IPS-20b (cell line): Measurements from ENCODE around the gene ADGRL3.

ENCODE experiments used
- H3K27ac ChIP-seq: one replicate; pipeline ENCODE4 v1.5.1; 2013; ENCODE audit warnings: low read length
- H3K27me3 ChIP-seq: 2 replicates; pipeline ENCODE4 v1.6.1; 2013; ENCODE audit warnings: mild to moderate bottlenecking, low read length, inconsistent platforms; ENCODE audit not compliant: insufficient read depth
- H3K36me3 ChIP-seq: 2 replicates; pipeline ENCODE4 v1.6.1; 2013; ENCODE audit warnings: low read depth, mild to moderate bottlenecking, inconsistent platforms, low read length, moderate library complexity; ENCODE audit not compliant: insufficient read depth
- H3K4me1 ChIP-seq: 2 replicates; pipeline ENCODE4 v1.6.1; 2013; ENCODE audit warnings: mild to moderate bottlenecking, control low read depth, inconsistent platforms, low read length, moderate library complexity; ENCODE audit not compliant: insufficient read depth
- H3K4me3 ChIP-seq: 2 replicates; pipeline ENCODE4 v1.5.1; 2013; ENCODE audit warnings: mild to moderate bottlenecking, low read length, inconsistent platforms
- H3K9ac ChIP-seq: 2 replicates; pipeline ENCODE4 v1.6.1; 2013; ENCODE audit warnings: low read depth, mild to moderate bottlenecking, inconsistent platforms, low read length, moderate library complexity
- H3K9me3 ChIP-seq: 2 replicates; pipeline ENCODE4 v1.6.1; 2013; ENCODE audit warnings: mild to moderate bottlenecking, low read depth, low read length, inconsistent platforms; ENCODE audit not compliant: insufficient read depth

The ADGRL3 gene

GRCh38 chr4:61665649-61666048 lies 465.5 kb downstream of the ADGRL3 start:
- no peaks in the 10 kb centered on the region for H3K27me3 ChIP-seq
- no peak overlapping the region for H3K4me3 ChIP-seq
- no peaks in the 10 kb centered on the region for H3K4me1 ChIP-seq
- H3K36me3 ChIP-seq = no peaks in the 10 kb centered on the region
- no peak overlapping the region for H3K27ac ChIP-seq
- H3K9me3 ChIP-seq = peaks cover 21% of the 10 kb centered on the region
- no peak overlapping the region for H3K9ac ChIP-seq

- H3K36me3 ChIP-seq = no peaks in the 10 kb centered on the region
- H3K9ac ChIP-seq = no peak overlapping the region
- no peak overlapping the region for H3K27ac ChIP-seq
- H3K9me3 ChIP-seq = peaks cover 24% of the 10 kb centered on the region
- no peaks in the 10 kb centered on the region for H3K4me1 ChIP-seq
- H3K4me3 ChIP-seq = no peak overlapping the region
- no peaks in the 10 kb centered on the region for H3K27me3 ChIP-seq
Observed at GRCh38 chr4:61666244-61666643, 466.1 kb downstream of the ADGRL3 start.

- Histone ChIP-seq H3K27ac (no peak overlapping the region), H3K36me3 (no peaks in the 10 kb centered on the region), H3K27me3 (no peaks in the 10 kb centered on the region), H3K9ac (no peak overlapping the region), H3K4me1 (no peaks in the 10 kb centered on the region), H3K9me3 (peaks cover 9% of the 10 kb centered on the region; the same call in 1 of the 2 replicates), H3K4me3 (no peak overlapping the region)
Observed at GRCh38 chr4:61671599-61671998, 471.5 kb downstream of the ADGRL3 start.

GRCh38 chr4:61675464-61675863 lies 475.3 kb downstream of the ADGRL3 start:
- no peak overlapping the region for H3K4me3 ChIP-seq
- H3K9ac ChIP-seq = no peak overlapping the region
- no peaks in the 10 kb centered on the region for H3K27me3 ChIP-seq
- H3K27ac ChIP-seq = no peak overlapping the region
- peaks cover 5% of the 10 kb centered on the region; the same call in 1 of the 2 replicates for H3K9me3 ChIP-seq
- no peaks in the 10 kb centered on the region for H3K36me3 ChIP-seq
- no peaks in the 10 kb centered on the region for H3K4me1 ChIP-seq

GRCh38 chr4:61678297-61678696 lies 478.2 kb downstream of the ADGRL3 start:
- Histone ChIP-seq H3K27me3 (no peaks in the 10 kb centered on the region), H3K27ac (no peak overlapping the region), H3K4me1 (no peaks in the 10 kb centered on the region), H3K4me3 (no peak overlapping the region), H3K36me3 (no peaks in the 10 kb centered on the region), H3K9ac (no peak overlapping the region), H3K9me3 (no peaks in the 10 kb centered on the region)

GRCh38 chr4:61693520-61693919 lies 493.4 kb downstream of the ADGRL3 start:
- H3K9me3 ChIP-seq = no peaks in the 10 kb centered on the region
- no peak overlapping the region for H3K9ac ChIP-seq
- peaks cover 4% of the 10 kb centered on the region; the same call in 1 of the 2 replicates for H3K4me1 ChIP-seq
- H3K4me3 ChIP-seq = no peak overlapping the region
- no peak overlapping the region for H3K27ac ChIP-seq
- H3K36me3 ChIP-seq = no peaks in the 10 kb centered on the region
- H3K27me3 ChIP-seq = no peaks in the 10 kb centered on the region

- Histone ChIP-seq H3K4me1 (peaks cover 2% of the 10 kb centered on the region; the same call in 1 of the 2 replicates), H3K9ac (no peak overlapping the region), H3K4me3 (no peak overlapping the region), H3K27ac (no peak overlapping the region), H3K36me3 (no peaks in the 10 kb centered on the region), H3K9me3 (no peaks in the 10 kb centered on the region), H3K27me3 (no peaks in the 10 kb centered on the region)
Observed at GRCh38 chr4:61714387-61714911, 514.3 kb downstream of the ADGRL3 start.

GRCh38 chr4:61716426-61716825 lies 516.3 kb downstream of the ADGRL3 start:
- no peaks in the 10 kb centered on the region for H3K27me3 ChIP-seq
- peaks cover 7% of the 10 kb centered on the region; the same call in 1 of the 2 replicates for H3K4me1 ChIP-seq
- no peaks in the 10 kb centered on the region for H3K36me3 ChIP-seq
- no peak overlapping the region for H3K27ac ChIP-seq
- no peaks in the 10 kb centered on the region for H3K9me3 ChIP-seq
- H3K4me3 ChIP-seq = no peak overlapping the region
- H3K9ac ChIP-seq = no peak overlapping the region

- Histone ChIP-seq H3K27me3 (no peaks in the 10 kb centered on the region), H3K36me3 (no peaks in the 10 kb centered on the region), H3K4me1 (peaks cover 23% of the 10 kb centered on the region; the same call in 1 of the 2 replicates), H3K27ac (peak overlapping the region; percentile 32), H3K9me3 (no peaks in the 10 kb centered on the region), H3K9ac (no peak overlapping the region; the same call in 1 of the 2 replicates), H3K4me3 (peak overlapping the region; percentile 47; the same call in 1 of the 2 replicates)
Observed at GRCh38 chr4:61723492-61723891, 523.4 kb downstream of the ADGRL3 start.

GRCh38 chr4:61727286-61727685 lies 527.2 kb downstream of the ADGRL3 start:
- Histone ChIP-seq H3K27me3 (no peaks in the 10 kb centered on the region), H3K27ac (no peak overlapping the region), H3K4me3 (no peak overlapping the region), H3K4me1 (peaks cover 13% of the 10 kb centered on the region; the same call in 1 of the 2 replicates), H3K36me3 (no peaks in the 10 kb centered on the region), H3K9me3 (no peaks in the 10 kb centered on the region), H3K9ac (no peak overlapping the region)

- H3K9me3 ChIP-seq = no peaks in the 10 kb centered on the region
- H3K27ac ChIP-seq = no peak overlapping the region
- no peaks in the 10 kb centered on the region for H3K27me3 ChIP-seq
- H3K36me3 ChIP-seq = peaks cover 42% of the 10 kb centered on the region
- H3K9ac ChIP-seq = no peak overlapping the region
- no peak overlapping the region for H3K4me3 ChIP-seq
- H3K4me1 ChIP-seq = no peaks in the 10 kb centered on the region
Observed at GRCh38 chr4:61734409-61734808, 534.3 kb downstream of the ADGRL3 start.

- Histone ChIP-seq H3K9ac (no peak overlapping the region), H3K27me3 (no peaks in the 10 kb centered on the region), H3K36me3 (peaks cover 86% of the 10 kb centered on the region), H3K27ac (no peak overlapping the region), H3K9me3 (peaks cover 14% of the 10 kb centered on the region), H3K4me3 (no peak overlapping the region), H3K4me1 (peaks cover 6% of the 10 kb centered on the region)
Observed at GRCh38 chr4:61739887-61740286, 539.8 kb downstream of the ADGRL3 start.
